Keratinocyte (primary cell): ENCODE results near the gene CDH13. TPM values are rescaled to one million over a fixed set of nuclear protein-coding genes. Genes with fewer than 3 reads are reported as not detected.

Source experiments
- DNase-seq: peaks from one replicate; pipeline ENCODE4 v3.0.0-alpha.2; 2011; ENCODE audit warnings: low read depth, missing footprints, low spot score
- FAIRE-seq: peaks from 2 replicates; lab custom pipeline; 2011; peaks lifted over from hg19 to GRCh38; lab: Jason Lieb, UNC
- H2AFZ ChIP-seq: 2 replicates; pipeline ENCODE4 v1.6.0; 2012; ENCODE audit warnings: low read length, control low read depth, inconsistent platforms; ENCODE audit not compliant: control insufficient read depth
- H3K27ac ChIP-seq: 2 replicates; pipeline ENCODE4 v1.5.1; 2011; ENCODE audit warnings: low read length; ENCODE audit not compliant: control insufficient read depth, insufficient read depth
- H3K27me3 ChIP-seq: 3 replicates; pipeline ENCODE4 v1.6.0; 2011; ENCODE audit warnings: low read length; ENCODE audit not compliant: control insufficient read depth, insufficient read depth; ENCODE audit errors: extremely low read depth
- H3K36me3 ChIP-seq, 2 experiments: 2 replicates in 1 of 2; 3 replicates in 1 of 2; pipeline ENCODE4 v1.5.1; 2011; ENCODE audit warnings: low read length in 2 of 2, mild to moderate bottlenecking in 1 of 2; ENCODE audit not compliant: control insufficient read depth in 2 of 2, insufficient read depth in 2 of 2; ENCODE audit errors: extremely low read depth in 1 of 2
- H3K4me1 ChIP-seq: 3 replicates; pipeline ENCODE4 v1.5.1; 2011; ENCODE audit warnings: low read length; ENCODE audit not compliant: control insufficient read depth, insufficient read depth; ENCODE audit errors: extremely low read depth
- H3K4me2 ChIP-seq: 3 replicates; pipeline ENCODE4 v1.6.0; 2011; ENCODE audit warnings: low read depth, low read length; ENCODE audit not compliant: control insufficient read depth, insufficient read depth; ENCODE audit errors: extremely low read depth
- H3K4me3 ChIP-seq, 3 experiments: fragments of 200-600 bp in 1 of 3; sonication (generic) in 1 of 3; 2 replicates in 2 of 3; 3 replicates in 1 of 3; pipeline ENCODE4 v1.5.1; 2011 to 2016; ENCODE audit warnings: low read length in 3 of 3, mild to moderate bottlenecking in 3 of 3, control low read depth in 2 of 3, inconsistent platforms in 1 of 3, low read depth in 1 of 3, mixed read lengths in 1 of 3, mixed run types in 1 of 3, moderate library complexity in 1 of 3; ENCODE audit not compliant: control insufficient read depth in 2 of 3, insufficient read depth in 2 of 3; ENCODE audit errors: extremely low read depth in 1 of 3
- H3K79me2 ChIP-seq: 2 replicates; pipeline ENCODE4 v1.6.0; 2012; ENCODE audit warnings: low read length; ENCODE audit not compliant: control insufficient read depth, insufficient read depth
- H3K9ac ChIP-seq: 3 replicates; pipeline ENCODE4 v1.6.0; 2011; ENCODE audit warnings: low read length; ENCODE audit not compliant: control insufficient read depth, insufficient read depth; ENCODE audit errors: extremely low read depth
- H3K9me1 ChIP-seq: 3 replicates; pipeline ENCODE4 v1.6.0; 2011; ENCODE audit warnings: low read length; ENCODE audit not compliant: control insufficient read depth, insufficient read depth; ENCODE audit errors: extremely low read depth
- H3K9me3 ChIP-seq: 2 replicates; pipeline ENCODE4 v1.5.1; 2012; ENCODE audit warnings: low read depth, low read length; ENCODE audit not compliant: control insufficient read depth
- H4K20me1 ChIP-seq: 3 replicates; pipeline ENCODE4 v1.6.0; 2011; ENCODE audit warnings: low read length; ENCODE audit not compliant: control insufficient read depth, insufficient read depth; ENCODE audit errors: extremely low read depth
- EZH2 ChIP-seq: IDR thresholded peaks from one replicate; pipeline ENCODE4 v1.6.1; 2012; ENCODE audit warnings: inconsistent platforms, mild to moderate bottlenecking, low read length, moderate library complexity
- dilution Hi-C: fragments of 300-500 bp; cut with MboI; formaldehyde crosslinking; loops from one replicate; pipeline ENCODE4 v1.7.0; 2020; ENCODE audit warnings: low sequenced_read_pairs; ENCODE audit not compliant: extremely low pct_ligation_motif_present
- polyA plus RNA-seq, 5 experiments: library from polyadenylated mRNA; depleted of rRNA in 3 of 5; stranded (reverse) in 3 of 5; stranded (forward) in 1 of 5; unstranded in 1 of 5; fragments of >200 nt; gene quantifications; 1 replicate in 1 of 5; 2 replicates in 3 of 5; 3 replicates in 1 of 5; pipeline versions ENCODE4 v1.2.1 to v1.2.3, GENCODE V29; 2011 to 2012; ENCODE audit warnings: missing spikeins in 2 of 5, low read depth in 1 of 5, low replicate concordance in 1 of 5
- TF ChIP-seq, protein P1 (sequence below), 3 experiments: IDR thresholded peaks in 1 of 3; conservative IDR thresholded peaks in 1 of 3; optimal IDR thresholded peaks in 1 of 3; 2 replicates in 2 of 3; 3 replicates in 1 of 3; pipeline versions ENCODE3 to v1.5.1; 2011; ENCODE audit warnings: low read length in 3 of 3, mild to moderate bottlenecking in 3 of 3, moderate library complexity in 2 of 3, control low read depth in 1 of 3, inconsistent platforms in 1 of 3; ENCODE audit not compliant: insufficient read depth in 2 of 3; ENCODE audit errors: extremely low read depth in 1 of 3

Gene CDH13
- polyA plus RNA-seq, 1 donor (not counting 4 experiments of a cell fraction or from before 2014, with no cell fraction given) = 111 TPM

DNA sequence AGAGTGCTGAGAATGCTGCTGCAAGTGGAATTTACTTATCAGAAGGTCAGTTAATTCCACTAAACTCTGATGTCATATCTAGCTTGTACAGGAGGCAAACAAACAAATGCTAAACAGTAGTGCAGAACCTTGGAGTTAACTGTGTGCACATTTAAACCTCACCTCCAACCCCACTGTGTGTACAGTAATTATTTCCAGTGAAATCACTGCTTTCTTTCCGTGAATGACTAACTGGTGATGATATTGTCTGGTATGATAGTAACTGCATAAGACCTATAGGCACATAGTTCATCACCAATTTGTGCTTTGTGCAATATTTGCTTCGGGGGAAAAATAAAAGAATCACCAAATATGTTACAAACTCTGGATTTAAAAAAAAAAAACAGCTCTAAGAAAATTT, 688.5 kb downstream of the CDH13 start:
- H3K9ac ChIP-seq = no peak overlapping the region
- H4K20me1 ChIP-seq = no peaks in the 10 kb centered on the region
- no peaks in the 10 kb centered on the region for H3K27me3 ChIP-seq
- H3K79me2 ChIP-seq = no peaks in the 10 kb centered on the region
- no peak overlapping the region for H3K4me2 ChIP-seq
- no peak overlapping the region for H3K4me3 ChIP-seq
- no peaks in the 10 kb centered on the region for H3K9me3 ChIP-seq
- H3K9me1 ChIP-seq = no peaks in the 10 kb centered on the region
- no peak overlapping the region for H2AFZ ChIP-seq
- no peaks in the 10 kb centered on the region for H3K36me3 ChIP-seq
- no peak for TF ChIP-seq EZH2
- TF ChIP-seq, protein P1, sequence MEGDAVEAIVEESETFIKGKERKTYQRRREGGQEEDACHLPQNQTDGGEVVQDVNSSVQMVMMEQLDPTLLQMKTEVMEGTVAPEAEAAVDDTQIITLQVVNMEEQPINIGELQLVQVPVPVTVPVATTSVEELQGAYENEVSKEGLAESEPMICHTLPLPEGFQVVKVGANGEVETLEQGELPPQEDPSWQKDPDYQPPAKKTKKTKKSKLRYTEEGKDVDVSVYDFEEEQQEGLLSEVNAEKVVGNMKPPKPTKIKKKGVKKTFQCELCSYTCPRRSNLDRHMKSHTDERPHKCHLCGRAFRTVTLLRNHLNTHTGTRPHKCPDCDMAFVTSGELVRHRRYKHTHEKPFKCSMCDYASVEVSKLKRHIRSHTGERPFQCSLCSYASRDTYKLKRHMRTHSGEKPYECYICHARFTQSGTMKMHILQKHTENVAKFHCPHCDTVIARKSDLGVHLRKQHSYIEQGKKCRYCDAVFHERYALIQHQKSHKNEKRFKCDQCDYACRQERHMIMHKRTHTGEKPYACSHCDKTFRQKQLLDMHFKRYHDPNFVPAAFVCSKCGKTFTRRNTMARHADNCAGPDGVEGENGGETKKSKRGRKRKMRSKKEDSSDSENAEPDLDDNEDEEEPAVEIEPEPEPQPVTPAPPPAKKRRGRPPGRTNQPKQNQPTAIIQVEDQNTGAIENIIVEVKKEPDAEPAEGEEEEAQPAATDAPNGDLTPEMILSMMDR (optimal IDR thresholded peaks at IDR 0.05 in 1 of 3, IDR thresholded peaks at IDR 0.05 in 1 of 3, conservative IDR thresholded peaks at IDR 0.05 in 1 of 3; ENCODE audit: extremely low read depth in 1 of 3, insufficient read depth in 2 of 3, low read length in 3 of 3) = no peak
- FAIRE-seq = no peak
- H3K4me1 ChIP-seq = no peaks in the 10 kb centered on the region
- dilution Hi-C loops = no loop called here
- H3K27ac ChIP-seq = no peak overlapping the region
- DNase-seq = no peak

DNA sequence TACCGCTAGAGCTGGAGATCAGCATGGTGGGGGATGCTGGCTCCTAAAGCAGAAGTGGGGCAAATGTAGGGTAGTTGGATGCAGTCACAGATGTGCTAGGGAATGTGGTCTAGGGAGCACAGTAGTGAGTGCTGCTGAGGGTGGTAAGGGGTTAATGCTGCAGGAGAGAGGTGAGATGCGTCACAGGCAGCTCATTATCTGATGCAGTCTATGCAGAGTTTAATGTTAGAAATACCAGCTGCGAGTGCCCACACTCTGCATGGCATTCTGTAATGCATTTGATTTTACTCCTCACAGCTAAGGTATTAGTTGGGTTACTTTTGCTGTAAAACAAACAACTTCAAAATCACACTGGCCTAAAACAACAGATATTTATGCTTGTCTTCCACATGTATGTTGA, 689.7 kb downstream of the CDH13 start:
- Histone ChIP-seq H3K4me2 (no peak overlapping the region), H3K9ac (no peak overlapping the region), H3K4me3 (no peak overlapping the region), H4K20me1 (no peaks in the 10 kb centered on the region), H3K27me3 (no peaks in the 10 kb centered on the region), H3K36me3 (no peaks in the 10 kb centered on the region), H2AFZ (no peak overlapping the region), H3K9me3 (no peaks in the 10 kb centered on the region), H3K9me1 (no peaks in the 10 kb centered on the region), H3K4me1 (no peaks in the 10 kb centered on the region), H3K27ac (no peak overlapping the region), H3K79me2 (no peaks in the 10 kb centered on the region)
- TF ChIP-seq, protein P1 (optimal IDR thresholded peaks at IDR 0.05 in 1 of 3, IDR thresholded peaks at IDR 0.05 in 1 of 3, conservative IDR thresholded peaks at IDR 0.05 in 1 of 3; ENCODE audit: extremely low read depth in 1 of 3, insufficient read depth in 2 of 3, low read length in 3 of 3) = no peak
- no peak for TF ChIP-seq EZH2
- DNase-seq (no peak), FAIRE-seq (no peak)
- dilution Hi-C loops = no loop called here
